Activated T-cell treated with anti-CD3 and anti-CD28 coated beads for 4 hours (primary cell): ENCODE measurements around the gene OR8B4.
A peak's percentile ranks its signal among the peaks of the same experiment; 100 is the strongest.
"Not testable (repeated sequence)": the region's sequence is repeated elsewhere in the genome, so short reads cannot be mapped to it uniquely, and the experiment has no call there.

Experiments
- DNase-seq: peaks from one replicate; pipeline ENCODE4 v3.0.0-alpha.2; 2020

The OR8B4 gene

GRCh38 chr11:124403186-124403585, 21.5 kb downstream of the OR8B4 start:
- DNase-seq: not testable (repeated sequence)

GRCh38 chr11:124402326-124402922, 22.2 kb downstream of the OR8B4 start:
- peak; percentile 5 for DNase-seq

- no peak for DNase-seq
Measured at GRCh38 chr11:124398924-124399323, 25.7 kb downstream of the OR8B4 start, which contains the start of gene OR8B3. OR8B3 (minus strand) TSS chr11:124399024; CDS start chr11:124397351, 1,673 bp downstream.

GRCh38 chr11:124396847-124397246, 27.8 kb downstream of the OR8B4 start:
- not testable (repeated sequence) for DNase-seq

GRCh38 chr11:124394408-124394807, 30.3 kb downstream of the OR8B4 start:
- no peak for DNase-seq

- no peak for DNase-seq
Measured at GRCh38 chr11:124384399-124384798, 40.3 kb downstream of the OR8B4 start, which contains the start of gene OR8B2. OR8B2 (minus strand) TSS chr11:124384499; CDS start chr11:124383343, 1,156 bp downstream.

- not testable (repeated sequence) for DNase-seq
Measured at GRCh38 chr11:124382857-124383256, 41.8 kb downstream of the OR8B4 start.

GRCh38 chr11:124380585-124380984, 44.1 kb downstream of the OR8B4 start:
- no peak for DNase-seq

- no peak for DNase-seq
Measured at GRCh38 chr11:124376280-124376679, 48.4 kb downstream of the OR8B4 start.
